ENCODE data around the gene MLXIP.

- TF ChIP-seq, protein P1, sequence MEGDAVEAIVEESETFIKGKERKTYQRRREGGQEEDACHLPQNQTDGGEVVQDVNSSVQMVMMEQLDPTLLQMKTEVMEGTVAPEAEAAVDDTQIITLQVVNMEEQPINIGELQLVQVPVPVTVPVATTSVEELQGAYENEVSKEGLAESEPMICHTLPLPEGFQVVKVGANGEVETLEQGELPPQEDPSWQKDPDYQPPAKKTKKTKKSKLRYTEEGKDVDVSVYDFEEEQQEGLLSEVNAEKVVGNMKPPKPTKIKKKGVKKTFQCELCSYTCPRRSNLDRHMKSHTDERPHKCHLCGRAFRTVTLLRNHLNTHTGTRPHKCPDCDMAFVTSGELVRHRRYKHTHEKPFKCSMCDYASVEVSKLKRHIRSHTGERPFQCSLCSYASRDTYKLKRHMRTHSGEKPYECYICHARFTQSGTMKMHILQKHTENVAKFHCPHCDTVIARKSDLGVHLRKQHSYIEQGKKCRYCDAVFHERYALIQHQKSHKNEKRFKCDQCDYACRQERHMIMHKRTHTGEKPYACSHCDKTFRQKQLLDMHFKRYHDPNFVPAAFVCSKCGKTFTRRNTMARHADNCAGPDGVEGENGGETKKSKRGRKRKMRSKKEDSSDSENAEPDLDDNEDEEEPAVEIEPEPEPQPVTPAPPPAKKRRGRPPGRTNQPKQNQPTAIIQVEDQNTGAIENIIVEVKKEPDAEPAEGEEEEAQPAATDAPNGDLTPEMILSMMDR (IDR thresholded peaks at IDR 0.05) = no peak
- no peak for TF ChIP-seq POLR2A (IDR thresholded peaks at IDR 0.05)
- no peak for TF ChIP-seq POLR2AphosphoS5 (IDR thresholded peaks at IDR 0.05; ENCODE audit: insufficient read depth in 1 of 2, low read depth in 1 of 2)
Measured at GRCh38 chr12:122171399-122171798, 92.8 kb downstream of the MLXIP start.
